Mesothelial cell of epicardium (in vitro differentiated cells): Measurements from ENCODE around the gene MUC6. TPM values are rescaled to one million over a fixed set of nuclear protein-coding genes. Genes with fewer than 3 reads are reported as not detected.

Experiments
- DNase-seq, 2 experiments: peaks; one replicate each; pipeline ENCODE4 v3.0.0; 2021; ENCODE audit warnings: low spot score in 2 of 2; ENCODE audit not compliant: unreplicated experiment in 2 of 2
- H3K27ac Mint-ChIP-seq: 2 replicates; pipeline ENCODE4 v1.8.0; 2021; ENCODE audit warnings: mixed read lengths
- H3K27me3 Mint-ChIP-seq: 2 replicates; pipeline ENCODE4 v1.8.0; 2021; ENCODE audit warnings: low read depth, mixed read lengths
- H3K36me3 Mint-ChIP-seq: 2 replicates; pipeline ENCODE4 v1.8.0; 2021; ENCODE audit warnings: mixed read lengths
- H3K4me1 Mint-ChIP-seq: 2 replicates; pipeline ENCODE4 v1.8.0; 2021; ENCODE audit warnings: mixed read lengths
- H3K4me3 Mint-ChIP-seq: 2 replicates; pipeline ENCODE4 v1.8.0; 2021; ENCODE audit warnings: mild to moderate bottlenecking, moderate library complexity, mixed read lengths
- H3K9me3 Mint-ChIP-seq: 2 replicates; pipeline ENCODE4 v1.8.0; 2021; ENCODE audit warnings: mixed read lengths
- CTCF ChIP-seq: fragments of 200-600 bp; sonication (generic); IDR thresholded peaks from one replicate; pipeline ENCODE4 v1.5.0; 2021; ENCODE audit warnings: antibody characterized with exemption; ENCODE audit not compliant: unreplicated experiment
- total RNA-seq: library from RNA; stranded (reverse); gene quantifications from 3 replicates; pipeline ENCODE4 v1.2.1, GENCODE V29; 2021

The MUC6 gene
- total RNA-seq, 1 donor from 2014 or later: not detected

- Mint-ChIP-seq H3K27me3 (no peaks in the 10 kb centered on the region), H3K36me3 (peaks cover 30% of the 10 kb centered on the region), H3K4me1 (peaks cover 32% of the 10 kb centered on the region), H3K4me3 (no peak overlapping the region), H3K9me3 (no peaks in the 10 kb centered on the region), H3K27ac (no peak overlapping the region)
- DNase-seq: no peak
- no peak for TF ChIP-seq CTCF
Measured at GRCh38 chr11:999009-999408, 37.5 kb downstream of the MUC6 start.

GRCh38 chr11:997907-998306, 38.6 kb downstream of the MUC6 start:
- Mint-ChIP-seq H3K27me3 (no peaks in the 10 kb centered on the region), H3K36me3 (peaks cover 26% of the 10 kb centered on the region), H3K4me1 (peaks cover 32% of the 10 kb centered on the region), H3K27ac (no peak overlapping the region), H3K9me3 (no peaks in the 10 kb centered on the region), H3K4me3 (no peak overlapping the region)
- no peak for DNase-seq
- no peak for TF ChIP-seq CTCF

- H3K27ac Mint-ChIP-seq: peak overlapping the region; percentile 99
Measured at GRCh38 chr11:996681-997080, 39.8 kb downstream of the MUC6 start.

GRCh38 chr11:995752-996420, 40.6 kb downstream of the MUC6 start:
- Mint-ChIP-seq H3K27ac (peak overlapping the region; percentile 99), H3K27me3 (no peaks in the 10 kb centered on the region), H3K4me3 (peak overlapping the region; percentile 32), H3K36me3 (peaks cover 11% of the 10 kb centered on the region), H3K4me1 (peaks cover 25% of the 10 kb centered on the region), H3K9me3 (no peaks in the 10 kb centered on the region)
- TF ChIP-seq CTCF: no peak
- DNase-seq: peak; percentile 57 to 70

More at GRCh38 chr11:996681-997080, 39.8 kb downstream of the MUC6 start:
- H3K4me1 Mint-ChIP-seq: peaks cover 32% of the 10 kb centered on the region
- DNase-seq: no peak
- H3K36me3 Mint-ChIP-seq: peaks cover 18% of the 10 kb centered on the region
- no peaks in the 10 kb centered on the region for H3K27me3 Mint-ChIP-seq
- H3K4me3 Mint-ChIP-seq: no peak overlapping the region
- TF ChIP-seq CTCF: no peak
- no peaks in the 10 kb centered on the region for H3K9me3 Mint-ChIP-seq

- DNase-seq: no peak
- Mint-ChIP-seq H3K4me3 (no peak overlapping the region), H3K27ac (peak overlapping the region; percentile 47), H3K4me1 (peaks cover 19% of the 10 kb centered on the region), H3K27me3 (no peaks in the 10 kb centered on the region), H3K9me3 (no peaks in the 10 kb centered on the region), H3K36me3 (peaks cover 9% of the 10 kb centered on the region)
- no peak for TF ChIP-seq CTCF
Measured at GRCh38 chr11:995044-995751, 41.3 kb downstream of the MUC6 start.
